Measurements from ENCODE around the gene SDHAF3. TPM values are rescaled to one million over a fixed set of nuclear protein-coding genes. Genes with fewer than 3 reads are reported as not detected.
"Not testable (repeated sequence)": the region's sequence is repeated elsewhere in the genome, so short reads cannot be mapped to it uniquely, and the experiment has no call there.

Gene SDHAF3
- total RNA-seq (5.2 and 7.1 TPM in 2 replicates), polyA plus RNA-seq (1.3 and 1.7 TPM in 2 replicates), polyA minus RNA-seq (1.4 and 6.2 TPM in 2 replicates), Bru-seq, nascent RNA (percentile 52 among the genes with signal in this experiment), BruChase-seq, experiment 1, labeled RNA remaining after a 6-hour chase (percentile 44 among the genes with signal in this experiment), BruChase-seq, experiment 2, labeled RNA remaining after a 2-hour chase (percentile 39 among the genes with signal in this experiment)
- polyA plus RNA-seq (2011; cell fraction: cytosol; rRNA removed), result 3.7 and 4.0 TPM in 2 replicates
- polyA plus RNA-seq (2011; cell fraction: nucleus; rRNA removed), result 2.3 and 2.9 TPM in 2 replicates
- polyA plus RNA-seq (2012), result 4.3 and 8.4 TPM in 2 replicates
- polyA minus RNA-seq (2011; cell fraction: cytosol; rRNA and poly(A)+ RNA removed), result 15.6 TPM
- 1.1 and 2.5 TPM in 2 replicates for polyA minus RNA-seq (2011; cell fraction: nucleus; rRNA and poly(A)+ RNA removed)
- long read RNA-seq, transcript SDHAF3-202 (2 exons, 2,060 nt), result major isoform, 34 of 41 reads
- long read RNA-seq, partial matches to known transcripts, result 0 of 41 reads
- long read RNA-seq, other reads (novel, unspliced or antisense), result 5 of 41 reads

GRCh38 chr7:97117372-97118188 lies at the start of gene SDHAF3:
SDHAF3 (plus strand) TSS chr7:97117698; CDS start chr7:97117724, 26 bp downstream.
- ChIA-PET POLR2A (no interaction called here), CTCF (interaction anchor here (0.8 to 3.3 kb wide), 5 partner anchors 12 to 731 kb away, joined by 3 to 22 read pairs (median 9); no protein-coding TSS in a partner anchor)
- H3K79me2 ChIP-seq (ENCODE audit: control insufficient read depth, insufficient read depth, low read length), result no peaks in the 10 kb centered on the region
- dilution Hi-C loops (cut with MboI; ENCODE audit: extremely low pct_ligation_motif_present, low sequenced_read_pairs) (no loop called here), intact Hi-C loops (cut with micrococcal nuclease) (loop anchor here (2.0 kb wide), 1 partner anchor 57 kb away; no protein-coding TSS in a partner anchor)
- H3K4me2 ChIP-seq (ENCODE audit: insufficient read depth, low read length), result peak within 1 kb of the TSS; percentile 98
- TF ChIP-seq, protein P1, sequence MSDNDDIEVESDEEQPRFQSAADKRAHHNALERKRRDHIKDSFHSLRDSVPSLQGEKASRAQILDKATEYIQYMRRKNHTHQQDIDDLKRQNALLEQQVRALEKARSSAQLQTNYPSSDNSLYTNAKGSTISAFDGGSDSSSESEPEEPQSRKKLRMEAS (IDR thresholded peaks at IDR 0.05; ENCODE audit: insufficient read depth, insufficient read length), result peak; percentile 55
- TF ChIP-seq, protein P2, sequence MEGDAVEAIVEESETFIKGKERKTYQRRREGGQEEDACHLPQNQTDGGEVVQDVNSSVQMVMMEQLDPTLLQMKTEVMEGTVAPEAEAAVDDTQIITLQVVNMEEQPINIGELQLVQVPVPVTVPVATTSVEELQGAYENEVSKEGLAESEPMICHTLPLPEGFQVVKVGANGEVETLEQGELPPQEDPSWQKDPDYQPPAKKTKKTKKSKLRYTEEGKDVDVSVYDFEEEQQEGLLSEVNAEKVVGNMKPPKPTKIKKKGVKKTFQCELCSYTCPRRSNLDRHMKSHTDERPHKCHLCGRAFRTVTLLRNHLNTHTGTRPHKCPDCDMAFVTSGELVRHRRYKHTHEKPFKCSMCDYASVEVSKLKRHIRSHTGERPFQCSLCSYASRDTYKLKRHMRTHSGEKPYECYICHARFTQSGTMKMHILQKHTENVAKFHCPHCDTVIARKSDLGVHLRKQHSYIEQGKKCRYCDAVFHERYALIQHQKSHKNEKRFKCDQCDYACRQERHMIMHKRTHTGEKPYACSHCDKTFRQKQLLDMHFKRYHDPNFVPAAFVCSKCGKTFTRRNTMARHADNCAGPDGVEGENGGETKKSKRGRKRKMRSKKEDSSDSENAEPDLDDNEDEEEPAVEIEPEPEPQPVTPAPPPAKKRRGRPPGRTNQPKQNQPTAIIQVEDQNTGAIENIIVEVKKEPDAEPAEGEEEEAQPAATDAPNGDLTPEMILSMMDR (IDR thresholded peaks at IDR 0.05; ENCODE audit: extremely low read depth in 1 of 2, insufficient read depth in 1 of 2, low read depth in 1 of 2, low read length in 2 of 2), result no peak
- peak; percentile 77 for TF ChIP-seq POLR2AphosphoS5 (IDR thresholded peaks at IDR 0.05; ENCODE audit: insufficient read depth, low read depth, low read length)
- no peak for TF ChIP-seq GATA2 (IDR thresholded peaks at IDR 0.05; ENCODE audit: insufficient read depth, insufficient read length, low read depth, low read length)
- TF ChIP-seq MYC (IDR thresholded peaks at IDR 0.05; ENCODE audit: low read depth, low read length), result no peak
- TF ChIP-seq EZH2 (IDR thresholded peaks at IDR 0.05; ENCODE audit: borderline replicate concordance, low read depth, low read length, severe bottlenecking), result no peak
- no peak for TF ChIP-seq FOS (IDR thresholded peaks at IDR 0.05; ENCODE audit: borderline replicate concordance, insufficient read depth, low read length)
- peak; percentile 88 for TF ChIP-seq POLR2A (IDR thresholded peaks at IDR 0.05; ENCODE audit: low read depth, low read length)
- TF ChIP-seq JUN (IDR thresholded peaks at IDR 0.05; ENCODE audit: borderline replicate concordance, insufficient read depth, insufficient read length, low read depth), result no peak
- peaks cover 10% of the 10 kb centered on the region for H3K4me1 ChIP-seq (ENCODE audit: control insufficient read depth, extremely low read depth, insufficient read depth, low read length)
- H3K27me3 ChIP-seq (ENCODE audit: control insufficient read depth in 2 of 2, insufficient read depth in 2 of 2, low read length in 2 of 2), result no peaks in the 10 kb centered on the region
- H3K9me3 ChIP-seq (replicated peaks; ENCODE audit: control insufficient read depth, insufficient read depth, low read length), result no peaks in the 10 kb centered on the region
- TSS peak; percentile 75 for BruUV-seq (replicated peaks)
- no peaks in the 10 kb centered on the region for H3K36me3 ChIP-seq (ENCODE audit: control insufficient read depth in 2 of 2, extremely low read depth in 1 of 2, insufficient read depth in 2 of 2, low read length in 2 of 2)
- peak; percentile 95 for FAIRE-seq
- peak within 1 kb of the TSS; percentile 15 for H3K27ac ChIP-seq (ENCODE audit: insufficient read depth, low read depth, low read length)
- peak within 1 kb of the TSS; percentile 60 for H3K9ac ChIP-seq (replicated peaks; ENCODE audit: extremely low read depth, insufficient read depth, low read length)
- no peaks in the 10 kb centered on the region for H4K20me1 ChIP-seq (replicated peaks; ENCODE audit: control insufficient read depth, extremely low read depth, insufficient read depth, low read length)
- DNase-seq (ENCODE audit: low read depth, low spot score), result peak; percentile 93
- peak within 1 kb of the TSS; percentile 71 to 93 (median 90) for H3K4me3 ChIP-seq (replicated peaks in 1 of 3; ENCODE audit: insufficient read depth in 1 of 3, low read depth in 1 of 3, low read length in 3 of 3)
- no peaks in the 10 kb centered on the region for H3K9me1 ChIP-seq (replicated peaks; ENCODE audit: control insufficient read depth, extremely low read depth, insufficient read depth, low read length)
- peak within 1 kb of the TSS; percentile 96 for H2AFZ ChIP-seq (ENCODE audit: low read depth, low read length)

GRCh38 chr7:97072025-97072424 lies 45.5 kb upstream of the SDHAF3 start:
- H3K36me3 ChIP-seq (ENCODE audit: control insufficient read depth in 2 of 2, extremely low read depth in 1 of 2, insufficient read depth in 2 of 2, low read length in 2 of 2); H3K9ac ChIP-seq (replicated peaks; ENCODE audit: extremely low read depth, insufficient read depth, low read length); DNase-seq (ENCODE audit: low read depth, low spot score); H4K20me1 ChIP-seq (replicated peaks; ENCODE audit: control insufficient read depth, extremely low read depth, insufficient read depth, low read length); H3K4me2 ChIP-seq (ENCODE audit: insufficient read depth, low read length); CTCF ChIA-PET; BruUV-seq (replicated peaks); H2AFZ ChIP-seq (ENCODE audit: low read depth, low read length); H3K79me2 ChIP-seq (ENCODE audit: control insufficient read depth, insufficient read depth, low read length); dilution Hi-C loops (cut with MboI; ENCODE audit: extremely low pct_ligation_motif_present, low sequenced_read_pairs); H3K4me3 ChIP-seq (replicated peaks in 1 of 3; ENCODE audit: insufficient read depth in 1 of 3, low read depth in 1 of 3, low read length in 3 of 3); H3K27ac ChIP-seq (ENCODE audit: insufficient read depth, low read depth, low read length); H3K27me3 ChIP-seq (ENCODE audit: control insufficient read depth in 2 of 2, insufficient read depth in 2 of 2, low read length in 2 of 2); H3K9me1 ChIP-seq (replicated peaks; ENCODE audit: control insufficient read depth, extremely low read depth, insufficient read depth, low read length); H3K9me3 ChIP-seq (replicated peaks; ENCODE audit: control insufficient read depth, insufficient read depth, low read length); H3K4me1 ChIP-seq (ENCODE audit: control insufficient read depth, extremely low read depth, insufficient read depth, low read length); FAIRE-seq; POLR2A ChIA-PET; intact Hi-C loops (cut with micrococcal nuclease): not testable (repeated sequence)

All from endothelial cell of umbilical vein (primary cell).